ENCODE measurements around the gene LRRC8B.

The LRRC8B gene

DNA sequence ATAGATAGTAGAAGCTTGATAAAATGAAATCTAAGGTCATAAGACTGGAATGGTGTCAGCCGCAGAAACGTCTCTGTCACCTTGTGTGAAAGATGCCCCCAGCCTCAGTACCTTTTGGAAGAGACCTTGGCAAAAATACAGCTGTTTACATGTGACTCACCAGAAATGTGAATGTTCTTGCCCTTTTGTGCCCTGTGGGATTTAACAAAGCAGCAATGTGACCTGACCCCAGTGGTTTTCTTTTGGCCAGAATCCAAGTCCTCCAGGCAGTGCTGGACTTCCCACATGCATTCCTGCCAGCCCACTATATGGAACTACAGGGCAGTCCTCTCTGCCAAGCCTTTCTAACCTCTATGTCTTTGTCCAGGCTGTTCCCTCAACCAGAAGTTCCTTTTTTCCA is 81.1 kb downstream of the LRRC8B start:
- TF ChIP-seq EZH2phosphoT487 (conservative IDR thresholded peaks at IDR 0.05; ENCODE audit: low read length) (no peak), CTCF (IDR thresholded peaks at IDR 0.05; ENCODE audit: insufficient read depth, low read length, poor library complexity, severe bottlenecking) (no peak)
- no peaks in the 10 kb centered on the region for H3F3A ChIP-seq (ENCODE audit: insufficient read depth)
- H3K9me2 ChIP-seq (replicated peaks; ENCODE audit: insufficient read depth, low read length), result no peaks in the 10 kb centered on the region
- H2AFZ ChIP-seq (ENCODE audit: low read depth, low read length, severe bottlenecking), result no peak overlapping the region
- no peaks in the 10 kb centered on the region for H3K9me3 ChIP-seq (ENCODE audit: insufficient read depth, low read length)
- H3K36me3 ChIP-seq (ENCODE audit: low read length), result no peaks in the 10 kb centered on the region
- no peak overlapping the region for H3K4me2 ChIP-seq (ENCODE audit: low read depth, low read length, poor library complexity, severe bottlenecking)
- H4K20me1 ChIP-seq (ENCODE audit: low read depth, low read length), result no peaks in the 10 kb centered on the region
- no peak overlapping the region for H3K4me3 ChIP-seq (ENCODE audit: insufficient read depth, low read length, poor library complexity, severe bottlenecking)
- no peaks in the 10 kb centered on the region for H3K27me3 ChIP-seq (ENCODE audit: low read length)
- no peak overlapping the region for H3K9ac ChIP-seq (ENCODE audit: low read length)
- H3K79me2 ChIP-seq (ENCODE audit: insufficient read depth, low read length), result no peaks in the 10 kb centered on the region
- no peak overlapping the region for H3K27ac ChIP-seq (ENCODE audit: low read depth, low read length)

GRCh38 chr1:89606227-89606980 is 81.8 kb downstream of the LRRC8B start:
- H3K4me3 ChIP-seq (ENCODE audit: insufficient read depth, low read length, poor library complexity, severe bottlenecking), result no peak overlapping the region
- TF ChIP-seq EZH2phosphoT487 (conservative IDR thresholded peaks at IDR 0.05; ENCODE audit: low read length), result no peak
- TF ChIP-seq CTCF (IDR thresholded peaks at IDR 0.05; ENCODE audit: insufficient read depth, low read length, poor library complexity, severe bottlenecking), result no peak

DNA sequence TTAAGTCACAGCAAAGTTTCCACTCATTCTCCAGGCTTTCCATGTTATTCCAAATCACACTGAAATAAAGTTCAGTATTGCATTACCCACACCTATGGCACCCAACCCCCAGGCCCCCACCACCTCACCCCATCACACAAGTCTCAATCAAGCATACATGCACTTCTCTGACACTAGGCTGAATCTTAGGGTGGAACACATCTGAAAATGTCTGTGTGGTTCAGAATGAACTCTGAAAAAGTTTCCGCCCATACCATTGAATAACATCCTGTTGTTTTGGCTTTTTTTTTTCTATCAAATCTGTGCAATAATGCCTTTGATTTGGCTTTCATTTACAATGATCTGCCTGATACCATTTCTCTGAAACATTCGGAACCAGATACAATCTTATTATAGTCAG is 82.5 kb downstream of the LRRC8B start:
- Histone ChIP-seq H3K9ac (ENCODE audit: low read length) (no peak overlapping the region), H3K4me3 (ENCODE audit: insufficient read depth, low read length, poor library complexity, severe bottlenecking) (no peak overlapping the region), H3K79me2 (ENCODE audit: insufficient read depth, low read length) (no peaks in the 10 kb centered on the region), H3F3A (ENCODE audit: insufficient read depth) (no peaks in the 10 kb centered on the region), H2AFZ (ENCODE audit: low read depth, low read length, severe bottlenecking) (no peak overlapping the region), H3K9me3 (ENCODE audit: insufficient read depth, low read length) (no peaks in the 10 kb centered on the region), H3K36me3 (ENCODE audit: low read length) (no peaks in the 10 kb centered on the region), H4K20me1 (ENCODE audit: low read depth, low read length) (no peaks in the 10 kb centered on the region), H3K9me2 (replicated peaks; ENCODE audit: insufficient read depth, low read length) (no peaks in the 10 kb centered on the region), H3K4me2 (ENCODE audit: low read depth, low read length, poor library complexity, severe bottlenecking) (no peak overlapping the region), H3K27ac (ENCODE audit: low read depth, low read length) (no peak overlapping the region), H3K27me3 (ENCODE audit: low read length) (no peaks in the 10 kb centered on the region)
- TF ChIP-seq EZH2phosphoT487 (conservative IDR thresholded peaks at IDR 0.05; ENCODE audit: low read length), result no peak
- no peak for TF ChIP-seq CTCF (IDR thresholded peaks at IDR 0.05; ENCODE audit: insufficient read depth, low read length, poor library complexity, severe bottlenecking)

More at GRCh38 chr1:89606227-89606980, 81.8 kb downstream of the LRRC8B start:
- Histone ChIP-seq H3F3A (ENCODE audit: insufficient read depth) (no peaks in the 10 kb centered on the region), H3K9me2 (replicated peaks; ENCODE audit: insufficient read depth, low read length) (no peaks in the 10 kb centered on the region), H3K36me3 (ENCODE audit: low read length) (no peaks in the 10 kb centered on the region), H3K79me2 (ENCODE audit: insufficient read depth, low read length) (no peaks in the 10 kb centered on the region), H3K9me3 (ENCODE audit: insufficient read depth, low read length) (no peaks in the 10 kb centered on the region), H2AFZ (ENCODE audit: low read depth, low read length, severe bottlenecking) (no peak overlapping the region), H3K4me2 (ENCODE audit: low read depth, low read length, poor library complexity, severe bottlenecking) (no peak overlapping the region), H4K20me1 (ENCODE audit: low read depth, low read length) (no peaks in the 10 kb centered on the region), H3K9ac (ENCODE audit: low read length) (no peak overlapping the region), H3K27ac (ENCODE audit: low read depth, low read length) (no peak overlapping the region), H3K27me3 (ENCODE audit: low read length) (no peaks in the 10 kb centered on the region)

Data from SU-DHL-6 (cell line).